CD1c-positive myeloid dendritic cell (primary cell): ENCODE data around the gene NUP37.

Source experiments
- DNase-seq: peaks from one replicate; pipeline ENCODE4 v3.0.0-alpha.2; 2016; ENCODE audit errors: extremely low spot score

NUP37 gene

DNA sequence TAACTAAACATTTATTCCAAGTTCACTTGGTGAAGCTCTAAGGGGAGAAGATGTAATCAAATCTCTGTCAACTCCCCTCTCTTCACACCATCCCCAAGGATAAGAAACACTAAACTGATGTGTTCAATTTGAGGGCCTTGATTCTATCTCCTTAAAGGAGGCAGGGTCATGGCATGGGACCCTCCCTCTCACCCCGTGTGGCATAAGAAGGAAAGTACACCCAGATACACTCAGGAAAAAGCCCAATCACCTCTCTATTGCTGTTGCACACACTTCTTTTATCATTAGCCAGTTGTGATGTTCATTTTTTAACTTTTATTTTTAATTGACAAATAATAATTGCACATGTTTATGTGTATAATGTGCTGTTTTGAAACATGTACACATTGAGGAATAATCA lies 93.2 kb downstream of the NUP37 start:
- no peak for DNase-seq

DNA sequence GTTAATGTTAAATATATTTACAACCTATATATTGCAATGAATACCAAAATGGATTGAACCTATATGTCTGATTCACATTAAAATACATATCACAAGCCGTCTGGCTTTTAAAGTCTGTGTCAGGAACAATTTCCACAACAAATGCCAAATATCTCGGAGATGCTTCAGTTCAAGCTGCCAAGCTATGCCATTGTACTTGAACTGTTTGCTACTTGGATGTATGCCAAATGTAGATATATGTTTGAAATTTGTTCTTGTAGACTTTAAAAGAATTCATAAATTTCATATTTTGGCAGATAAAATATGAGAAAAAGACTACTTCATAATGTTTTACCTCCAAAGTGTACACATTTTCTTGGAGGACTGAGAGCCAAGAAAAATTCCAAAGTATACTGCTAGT lies 95.1 kb downstream of the NUP37 start:
- no peak for DNase-seq

DNA sequence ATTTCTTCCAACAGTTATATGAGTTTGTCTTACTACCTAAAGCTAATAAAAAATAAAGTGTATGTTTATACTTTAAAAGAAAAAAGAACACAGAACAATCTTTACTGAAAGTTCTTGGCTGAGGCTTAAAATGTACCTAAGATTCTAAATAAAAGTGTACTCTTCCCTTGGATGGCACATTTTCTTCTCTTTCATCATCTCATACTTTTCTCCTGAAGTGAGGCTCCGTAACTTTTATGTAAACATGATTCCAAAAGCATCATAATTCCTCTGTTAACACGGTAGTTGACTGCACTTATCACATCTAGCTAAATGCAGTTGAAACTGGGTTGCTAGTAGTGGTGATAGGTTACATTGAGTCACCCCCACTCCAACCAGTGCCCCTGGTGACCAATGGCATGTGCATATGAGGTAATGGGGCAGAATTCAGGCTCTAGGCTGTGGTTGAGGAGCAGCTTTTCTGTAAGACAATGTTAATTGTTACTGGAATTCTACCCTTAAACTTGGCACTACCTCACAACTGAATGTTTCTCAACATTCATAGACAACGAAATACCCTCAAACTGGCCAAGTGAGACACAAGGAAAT lies 96.5 kb downstream of the NUP37 start:
- no peak for DNase-seq
